ENCODE results near the gene PLCD3.

GRCh38 chr17:45156242-45156641, 23.9 kb upstream of the PLCD3 start:
- no peak for TF ChIP-seq CTCF (IDR thresholded peaks at IDR 0.05)
- TF ChIP-seq POLR2A (IDR thresholded peaks at IDR 0.05): no peak
- no peak for TF ChIP-seq POLR2AphosphoS5 (IDR thresholded peaks at IDR 0.05)
